ENCODE results near the gene OR2B2. TPM values are rescaled to one million over a fixed set of nuclear protein-coding genes. Genes with fewer than 3 reads are reported as not detected.

The OR2B2 gene
- total RNA-seq, 2 donors from 2014 or later: not detected

- 4% methylated on average over 45 of the region's 45 CpGs for WGBS
- intact Hi-C loops (cut with DNase I): no loop called here
- peak overlapping the region in 1 of 2 donors; percentile 43 for H3K4me3 ChIP-seq
- peaks cover 9% of the 10 kb centered on the region for H3K4me1 ChIP-seq (replicated peaks)
- H3K9me3 ChIP-seq: no peaks in the 10 kb centered on the region
- no peaks in the 10 kb centered on the region for H3K36me3 ChIP-seq
- peaks cover 13% of the 10 kb centered on the region for H3K27me3 ChIP-seq (replicated peaks; ENCODE audit: insufficient read depth)
- no peak for DNase-seq (ENCODE audit: low spot score)
- no peak overlapping the region for H3K27ac ChIP-seq
- TF ChIP-seq POLR2A (IDR thresholded peaks at IDR 0.05): peak; percentile 36
- no peak for TF ChIP-seq CTCF (IDR thresholded peaks at IDR 0.05)
Observed at GRCh38 chr6:27867051-27867944, 44.9 kb downstream of the OR2B2 start.

GRCh38 chr6:27866357-27867050 lies 45.7 kb downstream of the OR2B2 start:
- Histone ChIP-seq H3K4me3 (peak overlapping the region; percentile 12 to 43), H3K36me3 (no peaks in the 10 kb centered on the region), H3K4me1 (replicated peaks) (peaks cover 9% of the 10 kb centered on the region), H3K9me3 (no peaks in the 10 kb centered on the region), H3K27me3 (replicated peaks; ENCODE audit: insufficient read depth) (peaks cover 13% of the 10 kb centered on the region), H3K27ac (no peak overlapping the region)
- no peak for TF ChIP-seq POLR2A (IDR thresholded peaks at IDR 0.05)
- TF ChIP-seq POLR2AphosphoS5 (IDR thresholded peaks at IDR 0.05): no peak
- DNase-seq (ENCODE audit: low spot score): no peak
- intact Hi-C loops (cut with DNase I): no loop called here
- 2% methylated on average over 27 of the region's 27 CpGs for WGBS

- Histone ChIP-seq H3K4me1 (replicated peaks) (peaks cover 9% of the 10 kb centered on the region), H3K4me3 (peak overlapping the region; percentile 41 to 43), H3K27ac (peak overlapping the region; percentile 42 to 66), H3K9me3 (no peaks in the 10 kb centered on the region), H3K36me3 (no peaks in the 10 kb centered on the region), H3K27me3 (replicated peaks; ENCODE audit: insufficient read depth) (peaks cover 13% of the 10 kb centered on the region)
- TF ChIP-seq CTCF (IDR thresholded peaks at IDR 0.05) (no peak), POLR2AphosphoS5 (IDR thresholded peaks at IDR 0.05) (no peak), POLR2A (IDR thresholded peaks at IDR 0.05) (no peak)
- intact Hi-C loops (cut with DNase I): no loop called here
- 1% methylated on average over 17 of the region's 17 CpGs for WGBS
- DNase-seq (ENCODE audit: low spot score): no peak
Observed at GRCh38 chr6:27865850-27866356, 46.3 kb downstream of the OR2B2 start.

GRCh38 chr6:27864906-27865849 lies 47.0 kb downstream of the OR2B2 start:
- Histone ChIP-seq H3K36me3 (no peaks in the 10 kb centered on the region), H3K27ac (peak overlapping the region; percentile 47 to 66), H3K9me3 (no peaks in the 10 kb centered on the region), H3K4me3 (peak overlapping the region; percentile 41 to 43), H3K4me1 (replicated peaks) (peaks cover 9% of the 10 kb centered on the region), H3K27me3 (replicated peaks; ENCODE audit: insufficient read depth) (peaks cover 10% of the 10 kb centered on the region)
- under 1% methylated on average over 53 of the region's 58 CpGs for WGBS
- DNase-seq (ENCODE audit: low spot score): peak; percentile 80
- intact Hi-C loops (cut with DNase I): no loop called here
- TF ChIP-seq CTCF (IDR thresholded peaks at IDR 0.05) (no peak), POLR2AphosphoS5 (IDR thresholded peaks at IDR 0.05) (peak; percentile 86), POLR2A (IDR thresholded peaks at IDR 0.05) (peak; percentile 34)

Measured in prostate gland (tissue), 2 donors.